OCI-LY3 (cell line): ENCODE measurements around the gene CARNS1.

Source experiments
- H2AFZ ChIP-seq: fragments of 200-600, 300-600 bp; shearing (Covaris generic); 2 replicates; pipeline ENCODE4 v1.6.0; 2014; ENCODE audit warnings: antibody characterized with exemption, low read depth, low read length
- H3K27ac ChIP-seq: fragments of 200-600, 300-600 bp; sonication (generic); 2 replicates; pipeline ENCODE4 v1.5.1; 2014; ENCODE audit warnings: mild to moderate bottlenecking, low read length, moderate library complexity, mixed read lengths
- H3K27me3 ChIP-seq: fragments of 200-600, 300-600 bp; sonication (generic); 2 replicates; pipeline ENCODE4 v1.6.1; 2014; ENCODE audit warnings: low read depth, low read length, mixed read lengths
- H3K36me3 ChIP-seq: fragments of 200-600, 300-600 bp; sonication (generic); replicated peaks from 2 replicates; pipeline ENCODE3; 2014; ENCODE audit warnings: low read depth, low read length, mixed read lengths
- H3K4me1 ChIP-seq: fragments of 300-600, 200-600 bp; sonication (generic); 2 replicates; pipeline ENCODE4 v1.6.1; 2014; ENCODE audit warnings: low read length, mixed read lengths
- H3K4me2 ChIP-seq: fragments of 200-600, 300-600 bp; sonication (generic); 2 replicates; pipeline ENCODE4 v1.6.1; 2014; ENCODE audit warnings: low read length, mixed read lengths
- H3K4me3 ChIP-seq: fragments of 300-600, 200-600 bp; sonication (generic); 2 replicates; pipeline ENCODE4 v1.5.1; 2014; ENCODE audit warnings: antibody characterized with exemption, mild to moderate bottlenecking, low read length, moderate library complexity
- H3K79me2 ChIP-seq: fragments of 300-600, 200-600 bp; shearing (Covaris generic); 2 replicates; pipeline ENCODE4 v1.6.1; 2014; ENCODE audit warnings: mild to moderate bottlenecking, low read length, mixed read lengths
- H3K9ac ChIP-seq: fragments of 300-600, 200-600 bp; shearing (Covaris generic); 2 replicates; pipeline ENCODE4 v1.6.0; 2014; ENCODE audit warnings: mild to moderate bottlenecking, low read length, moderate library complexity
- H3K9me3 ChIP-seq: fragments of 200-600, 300-600 bp; shearing (Covaris generic); 2 replicates; pipeline ENCODE4 v1.6.1; 2014; ENCODE audit warnings: low read length, mixed read lengths; ENCODE audit not compliant: insufficient read depth
- H4K20me1 ChIP-seq: fragments of 200-600, 300-600 bp; sonication (generic); 2 replicates; pipeline ENCODE4 v1.6.1; 2016; ENCODE audit warnings: low read length, mixed read lengths; ENCODE audit not compliant: insufficient read depth
- EZH2phosphoT487 ChIP-seq: fragments of 200-600 bp; shearing (Covaris generic); IDR thresholded peaks from 2 replicates; pipeline ENCODE4 v1.6.1; 2018; ENCODE audit warnings: antibody characterized with exemption, mixed run types, low read depth
- TF ChIP-seq, protein P1 (sequence below): fragments of 200-600, 300-600 bp; sonication (generic); IDR thresholded peaks from 2 replicates; pipeline ENCODE4 v1.5.1; 2014; ENCODE audit warnings: antibody characterized with exemption, low read length, low read depth

CARNS1 gene

DNA sequence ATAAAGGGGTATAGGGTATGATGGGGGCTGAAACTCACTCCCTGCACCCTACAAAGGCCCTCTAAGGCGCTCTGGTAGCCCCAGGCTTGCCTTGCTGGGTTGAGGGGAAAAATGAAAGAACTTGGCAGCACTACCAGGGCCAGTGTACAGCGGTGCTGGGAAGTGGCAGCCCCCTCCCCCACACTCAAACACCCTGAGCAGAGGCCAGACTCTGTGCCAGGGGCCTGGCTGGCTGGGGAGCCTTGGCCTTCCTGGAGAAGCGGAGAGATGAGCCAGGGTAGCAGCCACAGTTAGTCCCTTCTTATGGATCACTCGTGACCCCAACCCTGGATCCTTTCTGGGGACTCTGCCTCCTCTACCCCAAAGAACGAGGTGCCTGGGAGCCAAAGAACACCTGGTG, 50.9 kb downstream of the CARNS1 start:
- Histone ChIP-seq H2AFZ (no peak overlapping the region), H3K9ac (no peak overlapping the region), H3K27ac (no peak overlapping the region), H3K27me3 (no peaks in the 10 kb centered on the region), H3K4me3 (no peak overlapping the region), H3K79me2 (peaks cover 15% of the 10 kb centered on the region), H3K4me1 (peaks cover 47% of the 10 kb centered on the region), H3K9me3 (no peaks in the 10 kb centered on the region), H3K36me3 (no peaks in the 10 kb centered on the region), H4K20me1 (no peaks in the 10 kb centered on the region), H3K4me2 (no peak overlapping the region)
- TF ChIP-seq, protein P1, sequence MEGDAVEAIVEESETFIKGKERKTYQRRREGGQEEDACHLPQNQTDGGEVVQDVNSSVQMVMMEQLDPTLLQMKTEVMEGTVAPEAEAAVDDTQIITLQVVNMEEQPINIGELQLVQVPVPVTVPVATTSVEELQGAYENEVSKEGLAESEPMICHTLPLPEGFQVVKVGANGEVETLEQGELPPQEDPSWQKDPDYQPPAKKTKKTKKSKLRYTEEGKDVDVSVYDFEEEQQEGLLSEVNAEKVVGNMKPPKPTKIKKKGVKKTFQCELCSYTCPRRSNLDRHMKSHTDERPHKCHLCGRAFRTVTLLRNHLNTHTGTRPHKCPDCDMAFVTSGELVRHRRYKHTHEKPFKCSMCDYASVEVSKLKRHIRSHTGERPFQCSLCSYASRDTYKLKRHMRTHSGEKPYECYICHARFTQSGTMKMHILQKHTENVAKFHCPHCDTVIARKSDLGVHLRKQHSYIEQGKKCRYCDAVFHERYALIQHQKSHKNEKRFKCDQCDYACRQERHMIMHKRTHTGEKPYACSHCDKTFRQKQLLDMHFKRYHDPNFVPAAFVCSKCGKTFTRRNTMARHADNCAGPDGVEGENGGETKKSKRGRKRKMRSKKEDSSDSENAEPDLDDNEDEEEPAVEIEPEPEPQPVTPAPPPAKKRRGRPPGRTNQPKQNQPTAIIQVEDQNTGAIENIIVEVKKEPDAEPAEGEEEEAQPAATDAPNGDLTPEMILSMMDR, result no peak
- TF ChIP-seq EZH2phosphoT487, result no peak

DNA sequence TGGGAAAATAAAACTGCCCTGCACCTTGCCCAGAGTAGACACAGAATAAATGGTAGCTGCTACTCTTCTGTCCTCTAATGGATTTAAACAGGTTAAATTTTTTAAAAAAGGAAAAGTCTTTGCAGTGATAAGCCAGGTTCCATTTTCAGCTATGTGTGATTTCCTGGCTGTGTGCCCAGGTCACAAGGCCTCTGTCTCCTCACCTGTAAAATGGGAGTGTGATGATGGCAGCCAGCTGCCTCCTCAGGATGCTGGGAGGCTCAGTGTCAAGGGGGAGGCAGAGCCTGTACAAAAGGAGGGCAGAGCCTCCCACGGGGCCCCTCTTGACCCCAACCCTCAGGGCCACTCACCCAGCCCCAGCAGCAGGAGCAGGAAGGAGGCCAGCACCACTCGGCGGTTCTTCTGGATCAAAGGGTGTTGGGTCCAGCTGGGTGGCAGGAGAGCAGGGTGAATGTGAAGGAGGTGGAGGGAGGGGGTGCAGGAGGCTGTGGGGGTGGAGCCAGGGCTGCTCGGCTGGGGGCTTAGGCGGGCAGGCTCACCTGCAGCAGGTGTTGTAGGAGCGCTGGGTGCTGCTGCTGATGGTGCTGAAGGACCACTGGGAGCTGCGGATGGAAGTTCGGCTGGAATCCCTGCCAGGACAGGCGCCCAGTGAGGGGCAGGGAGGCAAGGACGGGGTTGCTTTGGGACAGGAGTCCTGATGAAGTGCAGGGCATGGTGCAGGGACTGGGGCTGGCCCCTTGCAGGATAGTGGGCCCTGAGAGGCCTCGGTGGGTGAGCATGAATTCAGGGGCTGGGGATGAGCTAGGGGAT, 51.7 kb downstream of the CARNS1 start:
- Histone ChIP-seq H3K9ac (0 out of 2 replicates have a peak overlapping the region, but pooled peaks have one; percentile 87), H3K27me3 (no peaks in the 10 kb centered on the region), H2AFZ (no peak overlapping the region), H4K20me1 (no peaks in the 10 kb centered on the region), H3K4me3 (peak overlapping the region; percentile 93; the same call in 1 of the 2 replicates), H3K9me3 (no peaks in the 10 kb centered on the region), H3K27ac (no peak overlapping the region), H3K36me3 (no peaks in the 10 kb centered on the region), H3K4me2 (peak overlapping the region; percentile 87), H3K79me2 (peaks cover 15% of the 10 kb centered on the region), H3K4me1 (peaks cover 53% of the 10 kb centered on the region)
- TF ChIP-seq, protein P1, result no peak
- no peak for TF ChIP-seq EZH2phosphoT487

DNA sequence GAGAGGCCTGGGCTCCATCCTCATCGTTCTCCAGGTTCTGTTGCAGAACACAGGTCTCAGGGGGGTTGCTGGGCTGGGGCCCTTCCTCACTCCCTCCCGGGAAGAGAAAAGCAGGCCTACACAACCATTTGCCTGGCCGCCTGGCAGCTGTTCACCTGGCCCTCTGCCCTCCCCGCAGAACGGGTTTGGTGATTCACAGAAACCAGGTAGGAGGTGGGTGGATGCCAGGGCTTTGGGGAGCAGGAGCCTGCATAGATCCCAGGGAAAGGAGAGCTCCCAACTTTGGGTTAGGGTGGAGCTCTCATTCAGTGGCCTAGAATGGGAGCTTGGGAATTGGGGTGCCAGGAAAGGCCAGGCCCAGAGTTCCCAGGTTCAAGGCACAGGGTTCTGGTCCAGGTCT, 52.6 kb downstream of the CARNS1 start:
- peaks cover 53% of the 10 kb centered on the region for H3K4me1 ChIP-seq
- H4K20me1 ChIP-seq, result no peaks in the 10 kb centered on the region
- H3K27ac ChIP-seq, result no peak overlapping the region
- no peaks in the 10 kb centered on the region for H3K36me3 ChIP-seq
- TF ChIP-seq, protein P1, result no peak
- TF ChIP-seq EZH2phosphoT487, result no peak
- peak overlapping the region; percentile 87 for H3K9ac ChIP-seq
- H3K4me3 ChIP-seq, result peak overlapping the region; percentile 93
- peak overlapping the region; percentile 87 for H3K4me2 ChIP-seq
- H3K9me3 ChIP-seq, result no peaks in the 10 kb centered on the region
- H3K79me2 ChIP-seq, result peaks cover 15% of the 10 kb centered on the region
- no peaks in the 10 kb centered on the region for H3K27me3 ChIP-seq
- no peak overlapping the region for H2AFZ ChIP-seq

DNA sequence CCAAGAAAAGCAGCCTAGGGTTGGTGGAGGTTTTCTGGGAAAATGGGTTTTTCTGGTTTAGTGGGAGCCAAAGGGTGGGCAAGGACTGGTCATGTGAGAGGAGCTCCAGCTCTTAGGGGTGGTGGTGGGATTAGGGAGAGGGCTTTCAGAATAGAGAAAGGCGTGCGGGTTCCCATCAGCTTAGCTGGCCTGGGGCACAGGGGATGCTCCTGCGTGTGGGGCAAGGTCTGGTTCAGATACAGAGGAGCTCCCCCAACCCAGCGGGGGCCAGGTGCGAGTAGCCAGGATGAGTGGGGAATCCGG, 52.9 kb downstream of the CARNS1 start:
- Histone ChIP-seq H2AFZ (no peak overlapping the region), H3K9ac (peak overlapping the region; percentile 87), H3K79me2 (peaks cover 15% of the 10 kb centered on the region), H3K4me1 (peaks cover 53% of the 10 kb centered on the region), H3K36me3 (no peaks in the 10 kb centered on the region), H3K27me3 (no peaks in the 10 kb centered on the region), H4K20me1 (no peaks in the 10 kb centered on the region), H3K9me3 (no peaks in the 10 kb centered on the region), H3K27ac (peak overlapping the region; percentile 53; the same call in 1 of the 2 replicates), H3K4me2 (peak overlapping the region; percentile 87), H3K4me3 (peak overlapping the region; percentile 93)
- TF ChIP-seq EZH2phosphoT487, result no peak
- TF ChIP-seq, protein P1, result no peak
